HG03108 (cell line): ENCODE results near the gene OR51M1.
A peak's percentile ranks its signal among the peaks of the same experiment; 100 is the strongest.

Experiments
- ATAC-seq: cut with Tn5 transposase; IDR thresholded peaks from one replicate; pipeline ENCODE4 v1.9.1; 2021; ENCODE audit warnings: moderate library complexity; ENCODE audit not compliant: unreplicated experiment

The OR51M1 gene

DNA sequence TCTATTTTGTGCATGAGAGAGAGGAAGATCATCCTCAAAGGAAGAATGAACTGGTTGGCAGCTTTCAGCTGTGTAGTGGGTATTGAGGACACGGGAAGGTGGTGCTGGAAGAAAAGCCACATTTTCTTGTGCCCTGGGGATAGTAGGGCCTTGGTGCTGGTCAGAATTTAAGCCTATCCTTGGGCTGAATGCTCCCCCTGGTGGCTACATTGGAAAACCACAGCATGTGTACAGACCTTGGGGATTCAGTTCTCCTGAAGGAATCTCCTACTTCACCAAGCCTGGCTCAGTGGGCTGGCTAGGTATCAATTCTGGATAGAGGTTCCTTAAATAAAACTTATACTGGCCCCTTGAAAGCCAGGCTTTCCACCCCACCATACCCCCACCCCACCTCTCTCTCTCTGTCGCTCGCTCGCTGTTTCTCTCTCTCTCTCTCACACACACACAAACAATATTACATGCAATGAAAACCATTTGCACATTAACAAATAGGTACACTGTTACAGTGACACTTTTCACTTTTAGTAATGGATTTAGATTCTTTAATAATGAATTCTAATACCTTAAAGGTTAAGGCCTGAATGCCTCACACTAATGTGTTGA is 2.8 kb upstream of the OR51M1 start:
- peak; percentile 83 for ATAC-seq

- no peak for ATAC-seq
Observed at GRCh38 chr11:5384335-5384734, 723 bp downstream of the OR51M1 start.

DNA sequence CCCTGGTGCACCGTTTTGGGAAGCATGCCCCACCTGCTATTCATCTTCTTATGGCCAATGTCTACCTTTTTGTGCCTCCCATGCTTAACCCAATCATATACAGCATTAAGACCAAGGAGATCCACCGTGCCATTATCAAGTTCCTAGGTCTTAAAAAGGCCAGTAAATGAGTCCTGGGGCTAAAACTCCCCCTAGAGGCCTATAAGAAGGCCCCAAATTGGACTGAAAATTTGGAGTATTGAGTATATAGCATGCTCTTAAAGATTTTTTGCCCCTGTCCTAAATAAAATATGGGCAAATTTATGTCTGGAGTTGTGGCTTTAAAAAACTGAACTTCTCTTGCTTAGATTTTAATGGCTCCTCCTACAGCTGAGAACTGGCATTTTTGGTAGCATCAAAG is 6.6 kb downstream of the OR51M1 start:
- no peak for ATAC-seq

- no peak for ATAC-seq
Observed at GRCh38 chr11:5394091-5394490, 10.5 kb downstream of the OR51M1 start.

DNA sequence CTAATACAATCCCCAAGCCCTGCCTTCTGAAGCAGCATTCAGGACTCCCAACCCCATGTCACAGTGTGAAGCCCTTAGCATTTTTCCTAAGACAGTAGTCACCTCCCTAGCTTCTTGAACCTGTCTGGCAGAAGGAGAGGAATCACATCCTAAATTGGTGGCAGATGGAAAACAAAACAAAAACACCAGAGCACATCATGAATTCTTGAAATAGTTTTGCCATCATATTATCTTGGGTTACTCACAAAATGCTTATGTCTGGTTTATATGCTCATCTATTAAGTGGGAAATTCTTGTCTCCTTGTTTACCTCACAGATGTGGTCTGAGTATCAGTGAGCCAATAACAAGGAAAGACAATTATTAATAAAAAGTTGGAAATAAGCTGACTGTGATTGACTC is 15.3 kb downstream of the OR51M1 start:
- ATAC-seq: no peak

GRCh38 chr11:5405173-5405572 is 21.6 kb downstream of the OR51M1 start:
- ATAC-seq: no peak

DNA sequence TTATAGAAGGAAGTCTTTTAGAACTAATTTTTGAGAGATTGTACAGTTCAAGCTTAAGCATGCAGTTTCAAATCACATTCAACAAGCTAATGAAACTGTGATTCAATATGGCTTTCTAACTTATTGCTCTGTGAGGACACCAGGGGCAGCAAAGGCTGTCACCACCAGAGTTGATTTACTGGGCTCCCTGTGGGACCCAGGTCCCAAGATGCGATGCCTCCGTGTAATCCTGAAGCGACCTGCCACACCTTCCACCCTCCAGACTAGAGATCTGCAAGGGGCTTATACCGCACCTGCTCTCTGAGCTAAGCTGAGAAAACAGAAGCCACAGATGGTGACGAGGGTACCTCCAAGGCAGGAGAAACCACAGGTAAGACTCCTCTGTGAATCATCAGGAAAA is 37.4 kb downstream of the OR51M1 start:
- no peak for ATAC-seq

DNA sequence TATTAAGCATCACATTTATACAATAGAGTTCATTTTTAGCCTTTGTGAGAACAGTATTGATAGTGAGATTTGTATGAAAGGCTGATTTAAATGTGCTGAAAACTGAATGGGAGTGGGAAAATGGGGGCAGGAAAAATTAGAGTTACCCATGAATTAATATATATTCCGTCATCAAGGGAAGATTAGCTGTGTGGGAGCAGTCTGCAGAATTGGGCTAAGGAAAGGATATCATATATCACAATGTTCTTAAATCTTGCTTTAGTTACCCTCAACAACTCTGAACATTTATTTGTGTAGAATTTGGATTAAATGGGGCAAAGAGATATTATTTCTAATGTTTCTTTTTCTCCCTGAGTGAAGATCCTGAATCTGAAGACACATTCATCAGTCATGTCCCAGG is 38.2 kb downstream of the OR51M1 start, which contains the start of gene OR51Q1:
TSS of gene OR51Q1 (plus strand) at position 301 of the 400 bp plus-strand sequence. CDS start at position 391, 90 bp downstream.
- ATAC-seq: no peak

DNA sequence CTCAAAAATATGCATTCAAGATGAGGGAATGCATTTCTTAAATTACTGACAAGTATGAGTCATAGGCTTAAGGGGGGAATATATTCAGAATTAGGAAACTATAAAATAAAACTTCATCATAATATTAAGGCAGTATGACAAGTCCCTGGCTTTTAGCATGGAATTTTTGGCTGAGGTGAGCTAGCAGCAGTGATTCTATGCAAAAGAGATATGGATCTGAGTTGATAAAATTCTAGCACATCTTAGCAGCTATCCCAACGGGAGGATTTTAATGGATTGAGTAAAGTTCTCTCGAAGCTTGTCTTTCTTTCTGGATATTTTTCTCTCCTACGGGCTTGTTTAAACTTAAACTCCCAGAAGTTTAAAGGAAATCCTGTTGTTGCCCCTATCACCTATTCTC is 39.5 kb downstream of the OR51M1 start:
- ATAC-seq: no peak

DNA sequence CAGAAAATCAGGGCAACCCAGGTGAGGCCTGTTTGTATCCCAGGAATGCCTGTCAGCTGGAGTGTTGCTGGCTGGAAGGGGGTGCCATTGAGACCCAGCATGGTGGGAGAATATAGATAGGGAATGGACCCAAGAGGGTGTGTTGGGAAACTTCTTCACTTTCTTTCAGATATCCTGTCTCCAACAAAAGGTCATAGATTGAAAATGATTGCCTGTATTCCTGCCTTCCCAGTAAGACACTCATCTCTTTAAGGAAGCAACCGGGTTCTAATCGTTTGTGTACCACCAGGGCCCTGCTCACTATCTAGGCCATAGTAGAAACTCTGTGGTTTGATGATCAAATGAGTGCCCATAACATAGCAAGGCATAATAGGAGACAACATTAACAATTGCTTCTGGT is 57.8 kb downstream of the OR51M1 start, which contains the start of gene OR51I1:
TSS of gene OR51I1 (minus strand) at position 101 of the 400 bp plus-strand sequence. CDS start at position 101, 0 bp downstream.
- no peak for ATAC-seq
